RWPE1 (cell line): ENCODE measurements around the gene SYNGR3.

Experiments used
- CTCF ChIA-PET: fragments of 350-600 bp; sonication (Branson Sonifier 250); formaldehyde crosslinking; extraction: SDS; loops from one replicate; lab custom pipeline; 2021; lab: Yijun Ruan, JAX
- POLR2A ChIA-PET: fragments of 400-600 bp; formaldehyde crosslinking; extraction: SDS; loops from one replicate; lab custom pipeline; 2020; ENCODE audit warnings: antibody characterized with exemption; ENCODE audit not compliant: low non-redundant PET; lab: Yijun Ruan, JAX
- DNase-seq: peaks from one replicate; pipeline ENCODE4 v3.0.0; 2012; ENCODE audit warnings: low spot score
- H3K27ac ChIP-seq: fragments of 450-650 bp; 2 replicates; pipeline ENCODE4 v1.5.1; 2017
- CTCF ChIP-seq: fragments of 450-650 bp; conservative IDR thresholded peaks from 2 replicates; pipeline ENCODE4 v1.5.1; 2017; ENCODE audit warnings: low read depth, mild to moderate bottlenecking

Gene SYNGR3

DNA sequence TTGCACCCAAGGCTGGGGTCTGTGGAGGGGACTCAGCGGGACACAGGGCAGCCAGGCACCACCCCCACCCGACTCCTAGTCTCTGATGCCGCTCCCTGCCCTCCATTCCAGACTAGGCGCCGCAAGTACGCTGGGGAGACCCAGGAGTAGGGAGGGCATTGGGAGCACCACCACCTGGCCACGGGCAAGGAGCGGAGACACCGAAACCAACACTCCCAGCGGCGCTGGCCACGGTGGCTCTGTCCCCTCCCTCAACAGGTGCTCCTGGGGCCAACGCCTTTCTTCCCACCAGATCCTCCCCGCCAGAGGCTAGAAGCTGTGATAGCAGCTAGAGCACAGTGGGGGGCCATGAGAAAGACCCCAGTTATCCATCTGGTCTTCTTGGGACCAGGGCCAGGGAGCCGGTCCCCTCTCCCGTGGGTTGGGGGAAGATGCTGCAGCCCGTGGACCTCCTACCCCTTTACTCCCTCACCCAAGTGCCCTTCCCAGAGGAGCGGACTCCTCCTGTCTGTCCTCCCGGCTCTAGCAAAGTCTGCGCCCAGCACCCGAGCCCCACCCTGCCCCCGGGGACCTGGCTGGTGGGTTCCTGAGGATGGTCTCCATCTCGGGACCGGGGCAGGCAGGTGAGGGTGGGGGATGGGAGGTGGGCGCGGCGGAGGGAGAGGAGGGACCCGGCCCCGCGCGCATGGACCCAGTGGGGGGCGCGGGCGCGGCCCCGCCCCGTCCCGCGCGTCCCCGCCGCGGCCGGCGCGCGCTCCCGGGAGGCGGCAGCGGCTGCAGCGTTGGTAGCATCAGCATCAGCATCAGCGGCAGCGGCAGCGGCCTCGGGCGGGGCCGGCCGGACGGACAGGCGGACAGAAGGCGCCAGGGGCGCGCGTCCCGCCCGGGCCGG lies at the start of gene SYNGR3:
SYNGR3 (plus strand) TSS at position 762 of the 892 bp plus-strand sequence. CDS start 133 bp downstream, outside the sequence.
- no peak for DNase-seq
- TF ChIP-seq CTCF: no peak
- CTCF ChIA-PET: no interaction called here
- no peak within 1 kb of the TSS; the same call in 1 of the 2 replicates for H3K27ac ChIP-seq
- POLR2A ChIA-PET: no interaction called here

GRCh38 chr16:1940273-1941161 lies 49.3 kb upstream of the SYNGR3 start:
- TF ChIP-seq CTCF: no peak
- DNase-seq: no peak
- ChIA-PET CTCF (interaction anchor here (0.6 to 2.1 kb wide), 3 partner anchors 11 to 330 kb away, joined by 3 to 12 read pairs (median 3); no protein-coding TSS in a partner anchor), POLR2A (interaction anchor here (0.5 kb wide), 1 partner anchor 33 kb away, joined by 4 read pairs; no protein-coding TSS in a partner anchor)
- peak overlapping the region; percentile 73; the same call in 1 of the 2 replicates for H3K27ac ChIP-seq

GRCh38 chr16:1941162-1942046 lies 48.4 kb upstream of the SYNGR3 start:
- TF ChIP-seq CTCF: no peak
- CTCF ChIA-PET: interaction anchor here (0.6 to 2.1 kb wide), 3 partner anchors 9 to 73 kb away, joined by 3 to 12 read pairs (median 4); no protein-coding TSS in a partner anchor
- DNase-seq: no peak
- H3K27ac ChIP-seq: peak overlapping the region; percentile 73
- POLR2A ChIA-PET: interaction anchor here (0.5 kb wide), 1 partner anchor 32 kb away, joined by 4 read pairs; no protein-coding TSS in a partner anchor

DNA sequence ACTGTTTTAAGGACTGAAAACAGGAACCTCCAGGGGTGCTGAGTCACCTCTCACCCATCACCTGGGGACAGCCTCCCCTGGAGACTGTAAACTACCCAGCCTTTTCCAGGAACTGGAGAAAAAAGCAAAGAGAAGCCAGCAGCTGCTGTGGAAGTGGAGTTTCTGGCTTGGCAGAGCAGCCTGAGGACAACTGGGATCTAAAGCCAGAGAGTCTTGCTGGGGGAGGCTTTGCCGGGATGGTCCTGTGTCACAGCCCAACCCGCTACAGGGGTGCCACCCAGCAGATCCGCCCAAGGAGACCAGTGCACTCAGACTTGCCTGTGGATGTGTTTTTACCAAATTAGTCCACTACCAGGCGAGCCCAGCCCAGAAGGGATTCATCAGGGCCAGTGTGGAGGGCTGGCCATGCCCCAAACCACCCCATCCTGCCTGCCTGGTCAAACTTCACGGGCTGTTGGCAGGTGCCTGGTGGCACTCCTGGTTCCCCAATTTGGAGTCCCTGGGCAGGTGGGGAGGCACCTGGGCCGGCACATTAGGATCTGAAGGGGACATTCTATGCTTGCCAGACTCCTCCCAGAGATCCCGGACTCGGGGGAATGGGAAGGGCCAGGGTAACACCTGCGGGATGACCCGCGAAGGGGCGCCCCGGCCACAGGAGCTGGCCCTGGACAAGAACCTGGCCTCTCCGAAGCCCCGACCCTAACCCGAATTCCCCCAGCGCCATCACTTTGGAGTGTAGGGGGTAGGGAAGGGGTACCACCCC lies 47.5 kb upstream of the SYNGR3 start:
- ChIA-PET POLR2A (no interaction called here), CTCF (interaction anchor here (0.6 to 2.1 kb wide), 2 partner anchors 10 to 13 kb away, joined by 4 to 12 read pairs; no protein-coding TSS in a partner anchor)
- TF ChIP-seq CTCF: no peak
- DNase-seq: peak; percentile 30
- H3K27ac ChIP-seq: peak overlapping the region; percentile 73
